Lower lobe of right lung (tissue), 2 donors: ENCODE results near the gene NHERF1. TPM values are rescaled to one million over a fixed set of nuclear protein-coding genes. Genes with fewer than 3 reads are reported as not detected.

ENCODE experiments used
- ATAC-seq, 2 donors: fragments of 200-7000 bp; cut with Tn5 transposase; one replicate each; pipeline ENCODE4 v1.9.1; 2020 to 2022; ENCODE audit warnings: mild to moderate bottlenecking in 2 of 2, moderate library complexity in 2 of 2
- DNase-seq: peaks from one replicate; pipeline ENCODE4 v3.0.0-alpha.2; 2020
- H3K27ac ChIP-seq: fragments of 200-600 bp; one replicate; pipeline ENCODE4 v1.8.0; 2022
- H3K27me3 ChIP-seq: fragments of 200-600 bp; one replicate; pipeline ENCODE4 v1.8.0; 2022; ENCODE audit warnings: low read depth
- H3K36me3 ChIP-seq: fragments of 200-600 bp; one replicate; pipeline ENCODE4 v1.8.0; 2022; ENCODE audit warnings: mild to moderate bottlenecking
- H3K4me1 ChIP-seq: fragments of 200-600 bp; one replicate; pipeline ENCODE4 v1.8.0; 2022
- H3K4me3 ChIP-seq: fragments of 200-600 bp; one replicate; pipeline ENCODE4 v1.8.0; 2022; ENCODE audit warnings: mild to moderate bottlenecking
- H3K9me3 ChIP-seq: fragments of 200-600 bp; one replicate; pipeline ENCODE4 v1.8.0; 2022
- CTCF ChIP-seq: fragments of 200-600 bp; IDR thresholded peaks from one replicate; pipeline ENCODE4 v1.8.0; 2022; ENCODE audit warnings: antibody characterized with exemption, mild to moderate bottlenecking
- intact Hi-C: fragments of 100-400 bp; cut with DNase I; formaldehyde crosslinking; loops from one replicate; pipeline ENCODE4 v1.11.0; 2022
- total RNA-seq: library from RNA; stranded (reverse); fragmentation: NEBNext Ultra II Directional; extraction: Animal tissue kit (Norgen Biotek cat#: 25700); gene quantifications from one replicate; pipeline ENCODE4 v1.2.1, GENCODE V29; 2021
- donor health status: DM: no; HTN: yes; CAD: no; lungs with severe emphysema.

Gene NHERF1
- total RNA-seq, 1 donor from 2014 or later: 35.7 TPM

GRCh38 chr17:74759243-74759801 is 10.9 kb downstream of the NHERF1 start:
- peak overlapping the region; percentile 56 for H3K27ac ChIP-seq
- no peak for DNase-seq
- peak; percentile 35 to 43 for ATAC-seq
- H3K36me3 ChIP-seq: no peaks in the 10 kb centered on the region
- intact Hi-C loops: no loop called here
- H3K4me1 ChIP-seq: peaks cover 54% of the 10 kb centered on the region
- no peak for TF ChIP-seq CTCF
- no peaks in the 10 kb centered on the region for H3K27me3 ChIP-seq
- no peaks in the 10 kb centered on the region for H3K9me3 ChIP-seq
- peak overlapping the region; percentile 7 for H3K4me3 ChIP-seq

- Histone ChIP-seq H3K4me3 (no peak overlapping the region), H3K36me3 (peaks cover 4% of the 10 kb centered on the region), H3K4me1 (peaks cover 54% of the 10 kb centered on the region), H3K9me3 (no peaks in the 10 kb centered on the region), H3K27ac (no peak overlapping the region), H3K27me3 (no peaks in the 10 kb centered on the region)
- ATAC-seq (peak; percentile 15 to 59), DNase-seq (peak; percentile 72)
- intact Hi-C loops: no loop called here
- TF ChIP-seq CTCF: no peak
These were observed 11.5 kb downstream of the NHERF1 start for GRCh38 chr17:74759941-74760340.

GRCh38 chr17:74760404-74761105 is 12.1 kb downstream of the NHERF1 start:
- TF ChIP-seq CTCF: no peak
- peaks cover 54% of the 10 kb centered on the region for H3K4me1 ChIP-seq
- no peak overlapping the region for H3K4me3 ChIP-seq

GRCh38 chr17:74761419-74761818 is 13.0 kb downstream of the NHERF1 start:
- H3K27me3 ChIP-seq: no peaks in the 10 kb centered on the region
- H3K4me1 ChIP-seq: peaks cover 52% of the 10 kb centered on the region
- TF ChIP-seq CTCF: no peak
- intact Hi-C loops: no loop called here
- H3K9me3 ChIP-seq: no peaks in the 10 kb centered on the region
- peaks cover 4% of the 10 kb centered on the region for H3K36me3 ChIP-seq
- H3K4me3 ChIP-seq: no peak overlapping the region
- ATAC-seq: no peak
- DNase-seq: no peak
- no peak overlapping the region for H3K27ac ChIP-seq

More at GRCh38 chr17:74760404-74761105, 12.1 kb downstream of the NHERF1 start:
- Histone ChIP-seq H3K9me3 (no peaks in the 10 kb centered on the region), H3K36me3 (peaks cover 4% of the 10 kb centered on the region), H3K27me3 (no peaks in the 10 kb centered on the region), H3K27ac (no peak overlapping the region)
- DNase-seq (no peak), ATAC-seq (no peak)
- intact Hi-C loops: no loop called here

GRCh38 chr17:74761931-74762330 is 13.5 kb downstream of the NHERF1 start:
- Histone ChIP-seq H3K9me3 (no peaks in the 10 kb centered on the region), H3K27ac (no peak overlapping the region), H3K4me1 (peaks cover 47% of the 10 kb centered on the region), H3K4me3 (no peak overlapping the region), H3K36me3 (peaks cover 4% of the 10 kb centered on the region), H3K27me3 (no peaks in the 10 kb centered on the region)
- ATAC-seq: no peak
- no peak for DNase-seq
- intact Hi-C loops: no loop called here
- TF ChIP-seq CTCF: no peak
